ENCODE data around the gene COL4A1. TPM values are rescaled to one million over a fixed set of nuclear protein-coding genes. Genes with fewer than 3 reads are reported as not detected.

Gene COL4A1
- polyA plus RNA-seq, 1 donor (not counting 4 experiments of a cell fraction or from before 2014, with no cell fraction given): 22.3 TPM

- Histone ChIP-seq H3K36me3 (ENCODE audit: control insufficient read depth in 2 of 2, extremely low read depth in 1 of 2, insufficient read depth in 2 of 2, low read length in 2 of 2) (peaks cover 0 to 6% of the 10 kb centered on the region in 2 experiments), H4K20me1 (ENCODE audit: control insufficient read depth, extremely low read depth, insufficient read depth, low read length) (no peaks in the 10 kb centered on the region), H2AFZ (ENCODE audit: control insufficient read depth, low read length) (no peak overlapping the region), H3K4me2 (ENCODE audit: control insufficient read depth, extremely low read depth, insufficient read depth, low read depth, low read length) (no peak overlapping the region), H3K27me3 (ENCODE audit: control insufficient read depth, extremely low read depth, insufficient read depth, low read length) (no peaks in the 10 kb centered on the region), H3K79me2 (ENCODE audit: control insufficient read depth, insufficient read depth, low read length) (peaks cover 72% of the 10 kb centered on the region), H3K4me3 (ENCODE audit: control insufficient read depth in 2 of 3, extremely low read depth in 1 of 3, insufficient read depth in 2 of 3, low read depth in 1 of 3, low read length in 3 of 3) (no peak overlapping the region), H3K9me3 (ENCODE audit: control insufficient read depth, low read depth, low read length) (no peaks in the 10 kb centered on the region), H3K9ac (ENCODE audit: control insufficient read depth, extremely low read depth, insufficient read depth, low read length) (no peak overlapping the region), H3K9me1 (ENCODE audit: control insufficient read depth, extremely low read depth, insufficient read depth, low read length) (peaks cover 2% of the 10 kb centered on the region), H3K4me1 (ENCODE audit: control insufficient read depth, extremely low read depth, insufficient read depth, low read length) (peaks cover 36% of the 10 kb centered on the region), H3K27ac (ENCODE audit: control insufficient read depth, insufficient read depth, low read length) (no peak overlapping the region)
- DNase-seq (ENCODE audit: low read depth, low spot score): no peak
- no peak for FAIRE-seq
- TF ChIP-seq EZH2 (IDR thresholded peaks at IDR 0.05; ENCODE audit: low read length) (no peak), CTCF (optimal IDR thresholded peaks at IDR 0.05 in 1 of 3, IDR thresholded peaks at IDR 0.05 in 1 of 3, conservative IDR thresholded peaks at IDR 0.05 in 1 of 3; ENCODE audit: extremely low read depth in 1 of 3, insufficient read depth in 2 of 3, low read length in 3 of 3) (no peak)
- dilution Hi-C loops (cut with MboI; ENCODE audit: extremely low pct_ligation_motif_present, low sequenced_read_pairs): no loop called here
Observed at GRCh38 chr13:110304256-110304655, 2.7 kb downstream of the COL4A1 start.

- no peak for FAIRE-seq
- Histone ChIP-seq H3K4me3 (ENCODE audit: control insufficient read depth in 2 of 3, extremely low read depth in 1 of 3, insufficient read depth in 2 of 3, low read depth in 1 of 3, low read length in 3 of 3) (no peak overlapping the region), H3K79me2 (ENCODE audit: control insufficient read depth, insufficient read depth, low read length) (peaks cover 70% of the 10 kb centered on the region), H4K20me1 (ENCODE audit: control insufficient read depth, extremely low read depth, insufficient read depth, low read length) (no peaks in the 10 kb centered on the region), H3K9ac (ENCODE audit: control insufficient read depth, extremely low read depth, insufficient read depth, low read length) (no peak overlapping the region), H3K4me1 (ENCODE audit: control insufficient read depth, extremely low read depth, insufficient read depth, low read length) (peaks cover 31% of the 10 kb centered on the region), H2AFZ (ENCODE audit: control insufficient read depth, low read length) (no peak overlapping the region), H3K9me3 (ENCODE audit: control insufficient read depth, low read depth, low read length) (no peaks in the 10 kb centered on the region), H3K27ac (ENCODE audit: control insufficient read depth, insufficient read depth, low read length) (no peak overlapping the region), H3K4me2 (ENCODE audit: control insufficient read depth, extremely low read depth, insufficient read depth, low read depth, low read length) (no peak overlapping the region), H3K9me1 (ENCODE audit: control insufficient read depth, extremely low read depth, insufficient read depth, low read length) (peaks cover 2% of the 10 kb centered on the region), H3K27me3 (ENCODE audit: control insufficient read depth, extremely low read depth, insufficient read depth, low read length) (no peaks in the 10 kb centered on the region), H3K36me3 (ENCODE audit: control insufficient read depth in 2 of 2, extremely low read depth in 1 of 2, insufficient read depth in 2 of 2, low read length in 2 of 2) (peaks cover 0 to 6% of the 10 kb centered on the region in 2 experiments)
- dilution Hi-C loops (cut with MboI; ENCODE audit: extremely low pct_ligation_motif_present, low sequenced_read_pairs): no loop called here
- DNase-seq (ENCODE audit: low read depth, low spot score): no peak
- TF ChIP-seq EZH2 (IDR thresholded peaks at IDR 0.05; ENCODE audit: low read length) (no peak), CTCF (optimal IDR thresholded peaks at IDR 0.05 in 1 of 3, IDR thresholded peaks at IDR 0.05 in 1 of 3, conservative IDR thresholded peaks at IDR 0.05 in 1 of 3; ENCODE audit: extremely low read depth in 1 of 3, insufficient read depth in 2 of 3, low read length in 3 of 3) (no peak)
Observed at GRCh38 chr13:110303644-110304043, 3.3 kb downstream of the COL4A1 start.

Data from keratinocyte (primary cell).